Esophagus muscularis mucosa (tissue), 4 donors: ENCODE results near the gene FOXP2. TPM values are rescaled to one million over a fixed set of nuclear protein-coding genes. Genes with fewer than 3 reads are reported as not detected.

ENCODE experiments used
- DNase-seq: peaks from one replicate; pipeline ENCODE4 v3.0.0-alpha.2; 2017; ENCODE audit errors: extremely low spot score
- H3K27ac ChIP-seq, 4 donors: fragments of 200-600 bp; sonication (generic); replicated peaks in 1 of 4; 1 replicate in 3 of 4; 2 replicates in 1 of 4; pipeline ENCODE4 v1.5.1; 2016 to 2019; ENCODE audit warnings: mild to moderate bottlenecking in 1 of 4
- H3K27me3 ChIP-seq, 4 donors: fragments of 200-600 bp; sonication (generic); one replicate each; pipeline versions ENCODE4 v1.5.1 to v1.6.0; 2016 to 2019
- H3K36me3 ChIP-seq, 4 donors: fragments of 200-600 bp; sonication (generic); one replicate each; pipeline ENCODE4 v1.5.1; 2016 to 2019
- H3K4me1 ChIP-seq, 4 donors: fragments of 200-600 bp; sonication (generic); one replicate each; pipeline ENCODE4 v1.5.1; 2016 to 2019
- H3K4me3 ChIP-seq, 4 donors: fragments of 200-600 bp; sonication (generic); 1 replicate in 2 of 4; 2 replicates in 2 of 4; pipeline ENCODE4 v1.5.1; 2016 to 2019; ENCODE audit warnings: mild to moderate bottlenecking in 4 of 4, moderate library complexity in 1 of 4
- H3K9me3 ChIP-seq, 4 donors: fragments of 200-600 bp; sonication (generic); 1 replicate in 3 of 4; 2 replicates in 1 of 4; pipeline ENCODE4 v1.5.1; 2016 to 2019
- EP300 ChIP-seq: sonication (generic); formaldehyde crosslinking; IDR thresholded peaks from one replicate; pipeline ENCODE4 v1.6.1; 2017; ENCODE audit warnings: antibody characterized with exemption
- POLR2A ChIP-seq: fragments of 450-650 bp; IDR thresholded peaks from one replicate; pipeline ENCODE4 v1.6.1; 2017; ENCODE audit warnings: antibody characterized with exemption, moderate library complexity, mild to moderate bottlenecking, low read depth
- POLR2AphosphoS5 ChIP-seq, 2 donors: sonication (generic); formaldehyde crosslinking; IDR thresholded peaks; one replicate each; pipeline ENCODE4 v1.6.1; 2017; ENCODE audit warnings: antibody characterized with exemption in 2 of 2
- WGBS: methylation state at CpG from one replicate; pipeline ENCODE4 v1.1.5; 2018; 5-methylcytosine and 5-hydroxymethylcytosine counted together
- intact Hi-C: fragments of 100-400 bp; cut with DNase I; formaldehyde crosslinking; loops from one replicate; pipeline ENCODE4 v1.15.1; 2023
- total RNA-seq, 4 donors: library from RNA; depleted of rRNA; stranded (reverse); fragments of >200 nt; gene quantifications; one replicate each; pipeline versions ENCODE4 v1.1.0 to v1.2.1, GENCODE V29; 2016
- TF ChIP-seq, protein P1 (sequence below), 3 experiments: fragments of 200-600 bp in 2 of 3; fragments of 450-650 bp in 1 of 3; sonication (generic) in 2 of 3; IDR thresholded peaks; one replicate each; pipeline ENCODE4 v1.5.1; 2017 to 2019; ENCODE audit warnings: antibody characterized with exemption in 3 of 3, mild to moderate bottlenecking in 2 of 3, moderate library complexity in 1 of 3

The FOXP2 gene
- total RNA-seq, 4 donors from 2014 or later, result 37.1 to 54.2 (median 48.0) TPM

DNA sequence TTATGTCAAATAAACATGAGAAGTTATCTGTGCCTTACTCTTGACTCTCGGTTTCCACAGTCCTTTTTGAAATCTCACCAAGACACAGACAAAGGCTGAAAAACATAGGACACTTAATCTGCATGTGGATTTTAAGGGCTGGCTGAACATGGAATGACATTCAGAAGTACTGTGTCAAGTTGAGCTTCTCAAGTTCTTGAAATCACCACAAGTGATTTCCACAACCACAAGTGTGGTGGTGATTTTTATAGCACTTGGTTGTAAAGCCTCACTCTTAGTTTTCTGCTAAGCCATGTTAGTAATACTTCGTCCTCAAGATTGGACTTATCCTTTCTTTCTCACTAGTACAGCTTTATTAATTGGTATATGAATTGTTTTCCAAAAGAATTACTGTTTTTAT lies 29.6 kb downstream of the FOXP2 start:
- 79% methylated on average over 2 of the region's 2 CpGs for WGBS
- no peaks in the 10 kb centered on the region for H3K9me3 ChIP-seq
- H3K36me3 ChIP-seq, result no peaks in the 10 kb centered on the region
- H3K27ac ChIP-seq, result no peak overlapping the region
- intact Hi-C loops, result no loop called here
- no peak for DNase-seq
- TF ChIP-seq EP300 (no peak), POLR2A (no peak), POLR2AphosphoS5 (IDR thresholded peaks at IDR 0.05) (no peak)
- TF ChIP-seq, protein P1, sequence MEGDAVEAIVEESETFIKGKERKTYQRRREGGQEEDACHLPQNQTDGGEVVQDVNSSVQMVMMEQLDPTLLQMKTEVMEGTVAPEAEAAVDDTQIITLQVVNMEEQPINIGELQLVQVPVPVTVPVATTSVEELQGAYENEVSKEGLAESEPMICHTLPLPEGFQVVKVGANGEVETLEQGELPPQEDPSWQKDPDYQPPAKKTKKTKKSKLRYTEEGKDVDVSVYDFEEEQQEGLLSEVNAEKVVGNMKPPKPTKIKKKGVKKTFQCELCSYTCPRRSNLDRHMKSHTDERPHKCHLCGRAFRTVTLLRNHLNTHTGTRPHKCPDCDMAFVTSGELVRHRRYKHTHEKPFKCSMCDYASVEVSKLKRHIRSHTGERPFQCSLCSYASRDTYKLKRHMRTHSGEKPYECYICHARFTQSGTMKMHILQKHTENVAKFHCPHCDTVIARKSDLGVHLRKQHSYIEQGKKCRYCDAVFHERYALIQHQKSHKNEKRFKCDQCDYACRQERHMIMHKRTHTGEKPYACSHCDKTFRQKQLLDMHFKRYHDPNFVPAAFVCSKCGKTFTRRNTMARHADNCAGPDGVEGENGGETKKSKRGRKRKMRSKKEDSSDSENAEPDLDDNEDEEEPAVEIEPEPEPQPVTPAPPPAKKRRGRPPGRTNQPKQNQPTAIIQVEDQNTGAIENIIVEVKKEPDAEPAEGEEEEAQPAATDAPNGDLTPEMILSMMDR (IDR thresholded peaks at IDR 0.05), result no peak
- no peak overlapping the region for H3K4me3 ChIP-seq
- H3K4me1 ChIP-seq, result peaks cover 0 to 10% (median 0%) of the 10 kb centered on the region in 4 donors
- no peaks in the 10 kb centered on the region for H3K27me3 ChIP-seq

DNA sequence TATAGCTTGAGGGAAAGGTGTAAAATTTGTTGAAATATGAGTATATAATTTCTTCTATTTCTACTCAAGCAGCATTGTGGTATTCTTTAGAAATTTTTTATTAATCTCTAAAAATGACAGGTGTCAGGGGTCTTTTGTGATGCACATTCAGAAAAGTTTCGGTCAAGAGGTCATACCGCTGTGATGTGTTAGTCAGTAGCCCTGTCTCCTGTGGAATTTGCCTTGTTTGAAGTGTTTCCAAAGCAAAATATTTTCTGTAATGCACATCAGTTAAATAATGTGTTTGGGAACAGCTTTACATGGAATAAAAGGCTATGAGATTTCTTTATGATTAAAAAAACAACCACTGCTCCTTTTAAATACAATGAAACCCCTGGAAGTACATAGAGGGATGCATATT lies 35.8 kb downstream of the FOXP2 start:
- no peak overlapping the region for H3K27ac ChIP-seq
- peaks cover 0 to 12% (median 4%) of the 10 kb centered on the region in 4 donors for H3K4me1 ChIP-seq
- WGBS, result 59% methylated on average over 2 of the region's 2 CpGs
- intact Hi-C loops, result no loop called here
- no peaks in the 10 kb centered on the region for H3K9me3 ChIP-seq
- no peak overlapping the region for H3K4me3 ChIP-seq
- no peak for DNase-seq
- TF ChIP-seq, protein P1 (IDR thresholded peaks at IDR 0.05), result no peak
- TF ChIP-seq POLR2AphosphoS5 (IDR thresholded peaks at IDR 0.05) (no peak), POLR2A (no peak), EP300 (no peak)
- no peaks in the 10 kb centered on the region for H3K27me3 ChIP-seq
- no peaks in the 10 kb centered on the region for H3K36me3 ChIP-seq

DNA sequence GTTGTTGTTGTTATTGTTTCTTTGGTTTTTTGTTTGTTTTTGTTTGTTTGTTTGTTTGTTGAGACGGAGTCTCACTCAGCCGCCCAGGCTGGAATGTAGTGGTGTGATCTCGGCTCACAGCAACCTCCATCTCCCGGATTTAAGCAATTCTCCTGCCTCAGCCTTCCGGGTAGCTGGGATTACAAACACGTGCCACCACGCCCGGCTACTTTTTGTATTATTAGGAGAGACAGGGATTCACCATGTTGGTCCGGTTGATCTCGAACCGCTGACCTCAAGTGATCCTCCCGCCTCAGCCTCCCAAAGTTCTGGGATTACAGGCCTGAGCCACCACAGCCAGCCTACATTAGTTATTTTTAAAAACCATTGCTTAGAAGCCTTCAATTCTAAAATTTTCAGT lies 45.0 kb downstream of the FOXP2 start:
- Histone ChIP-seq H3K27ac (no peak overlapping the region), H3K9me3 (no peaks in the 10 kb centered on the region), H3K36me3 (no peaks in the 10 kb centered on the region), H3K4me1 (peaks cover 0 to 13% (median 3%) of the 10 kb centered on the region in 4 donors), H3K27me3 (no peaks in the 10 kb centered on the region), H3K4me3 (no peak overlapping the region)
- TF ChIP-seq EP300 (no peak), POLR2AphosphoS5 (IDR thresholded peaks at IDR 0.05) (no peak), POLR2A (no peak)
- TF ChIP-seq, protein P1 (IDR thresholded peaks at IDR 0.05), result no peak
- intact Hi-C loops, result no loop called here
- DNase-seq, result no peak
- 91% methylated on average over 12 of the region's 12 CpGs for WGBS

DNA sequence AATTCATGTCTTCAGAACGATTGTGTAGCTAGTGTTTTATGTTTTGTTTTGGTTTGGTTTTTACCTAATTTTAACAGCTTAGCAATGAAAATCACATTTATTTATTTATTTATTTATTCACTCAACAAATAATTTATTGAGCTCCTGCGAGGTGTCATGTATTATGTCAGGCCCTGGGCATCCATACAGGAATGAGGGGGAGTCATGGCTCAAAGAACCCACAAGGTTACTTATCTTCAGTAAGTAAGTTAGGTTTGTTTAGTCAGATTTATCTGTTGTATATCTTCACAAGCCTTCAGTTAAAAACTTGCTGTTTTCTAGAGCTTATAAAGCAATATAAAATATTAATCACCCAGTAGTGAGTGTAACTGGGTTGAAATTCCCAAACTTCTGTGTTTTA lies 45.4 kb downstream of the FOXP2 start:
- no peaks in the 10 kb centered on the region for H3K27me3 ChIP-seq
- H3K27ac ChIP-seq, result no peak overlapping the region
- H3K36me3 ChIP-seq, result no peaks in the 10 kb centered on the region
- peaks cover 0 to 13% (median 3%) of the 10 kb centered on the region in 4 donors for H3K4me1 ChIP-seq
- intact Hi-C loops, result no loop called here
- H3K9me3 ChIP-seq, result no peaks in the 10 kb centered on the region
- WGBS, result 85% methylated on average over 2 of the region's 2 CpGs
- H3K4me3 ChIP-seq, result no peak overlapping the region
- TF ChIP-seq EP300, result no peak
- no peak for DNase-seq

DNA sequence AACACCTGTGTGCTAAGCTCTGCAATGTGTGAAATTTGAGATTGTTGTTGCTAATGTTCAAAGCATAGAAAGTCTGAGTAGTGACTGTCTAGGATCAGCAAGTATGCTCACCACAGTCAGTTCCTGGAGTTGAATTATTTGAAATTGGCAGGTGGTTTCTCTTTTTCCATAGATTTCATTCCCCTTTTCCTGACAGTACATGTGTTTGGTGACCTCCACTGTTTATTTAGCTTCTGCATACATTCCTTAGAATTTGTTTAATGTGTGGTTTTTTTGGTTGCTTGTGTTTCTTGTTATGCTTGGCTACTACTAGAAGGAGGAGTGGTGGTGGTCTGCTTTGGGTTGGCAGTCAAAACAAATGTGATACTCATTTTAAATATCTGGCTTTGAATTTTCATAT lies 52.3 kb downstream of the FOXP2 start:
- DNase-seq, result no peak
- intact Hi-C loops, result no loop called here
- H3K27me3 ChIP-seq, result no peaks in the 10 kb centered on the region

More for the DNA sequence above, 52.3 kb downstream of the FOXP2 start:
- no peak overlapping the region for H3K4me3 ChIP-seq
- no peaks in the 10 kb centered on the region for H3K9me3 ChIP-seq
- H3K27ac ChIP-seq, result no peak overlapping the region
- no peaks in the 10 kb centered on the region for H3K36me3 ChIP-seq
- H3K4me1 ChIP-seq, result peaks cover 0 to 23% (median 4%) of the 10 kb centered on the region in 4 donors
- TF ChIP-seq POLR2A, result no peak
- TF ChIP-seq EP300, result no peak
- TF ChIP-seq, protein P1 (IDR thresholded peaks at IDR 0.05), result no peak
- no peak for TF ChIP-seq POLR2AphosphoS5 (IDR thresholded peaks at IDR 0.05)
